K562 (cell line): Measurements from ENCODE around the gene SLC7A6. TPM values are rescaled to one million over a fixed set of nuclear protein-coding genes. Genes with fewer than 3 reads are reported as not detected.

Source experiments
- ATAC-seq: fragments of 200-7000 bp; cut with Tn5 transposase; 3 replicates; pipeline ENCODE4 v1.9.1; 2020; ENCODE audit warnings: moderate library complexity
- BruUV-seq: library from RNA; stranded (reverse); fragments of 400-500 nt; replicated peaks from 2 replicates; lab custom pipeline; 2021; lab: Mats Ljungman, UMichigan
- CTCF ChIA-PET: fragments of 300-600 bp; formaldehyde crosslinking; extraction: SDS; loops from one replicate; lab custom pipeline; 2021; ENCODE audit warnings: low intra/inter-chr PET ratio; lab: Yijun Ruan, JAX
- POLR2A ChIA-PET: fragments of 300-600, 350-650 bp; sonication (Branson Sonifier 250); formaldehyde crosslinking; extraction: SDS; loops from one replicate; lab custom pipeline; 2021; ENCODE audit warnings: antibody characterized with exemption, inconsistent platforms; lab: Yijun Ruan, JAX
- DNase-seq, 4 experiments: peaks; one replicate each; pipeline versions ENCODE4 v3.0.0 to v3.0.0-alpha.2; 2011 to 2018; ENCODE audit warnings: low spot score in 3 of 4, mixed read lengths in 3 of 4; ENCODE audit errors: extremely low read depth in 1 of 4
- FAIRE-seq: peaks from 2 replicates; lab custom pipeline; 2011; peaks lifted over from hg19 to GRCh38; lab: Jason Lieb, UNC
- H2AFZ ChIP-seq: 2 replicates; pipeline ENCODE4 v1.6.0; 2011; ENCODE audit warnings: low read depth, low read length, control low read depth, inconsistent platforms
- H3K27ac ChIP-seq: fragments of 200-600 bp; 3 replicates; pipeline ENCODE4 v1.8.0; 2011; ENCODE audit warnings: low read depth, mild to moderate bottlenecking, control low read depth, inconsistent platforms, low read length, moderate library complexity, mixed read lengths; ENCODE audit errors: extremely low read depth
- H3K27me3 ChIP-seq, 2 experiments: fragments of 300-600 bp in 1 of 2; 2 replicates in 1 of 2; 3 replicates in 1 of 2; pipeline versions ENCODE4 v1.6.0 to v1.8.0; 2011; ENCODE audit warnings: inconsistent platforms in 2 of 2, low read length in 2 of 2, mild to moderate bottlenecking in 1 of 2, mixed read lengths in 1 of 2, moderate library complexity in 1 of 2; ENCODE audit not compliant: control insufficient read depth in 2 of 2, insufficient read depth in 2 of 2
- H3K36me3 ChIP-seq: fragments of 300-600 bp; 3 replicates; pipeline ENCODE4 v1.8.0; 2011; ENCODE audit warnings: mild to moderate bottlenecking, low read length, inconsistent platforms; ENCODE audit not compliant: control insufficient read depth, insufficient read depth
- H3K4me1 ChIP-seq, 2 experiments: fragments of 200-600 bp in 1 of 2; replicated peaks in 1 of 2; 2 replicates in 1 of 2; 3 replicates in 1 of 2; pipeline versions ENCODE4 v1.5.1 to v1.8.0; 2011; ENCODE audit warnings: inconsistent platforms in 2 of 2, low read length in 2 of 2, mild to moderate bottlenecking in 1 of 2, mixed read lengths in 1 of 2, moderate library complexity in 1 of 2; ENCODE audit not compliant: control insufficient read depth in 2 of 2, insufficient read depth in 2 of 2
- H3K4me2 ChIP-seq: 2 replicates; pipeline ENCODE4 v1.6.1; 2011; ENCODE audit warnings: low read length, control low read depth, inconsistent platforms, mixed read lengths; ENCODE audit not compliant: insufficient read depth
- H3K4me3 ChIP-seq: fragments of 200-600 bp; sonication (generic), shearing (Covaris generic); 2 replicates; pipeline ENCODE4 v1.5.1; 2016; ENCODE audit warnings: control low read depth, inconsistent platforms
- H3K79me2 ChIP-seq: fragments of 200-600 bp; 3 replicates; pipeline ENCODE4 v1.8.0; 2011; ENCODE audit warnings: low read length, inconsistent platforms; ENCODE audit not compliant: control insufficient read depth, insufficient read depth
- H3K9ac ChIP-seq, 2 experiments: 2 replicates each; pipeline versions ENCODE4 v1.6.0 to v1.6.1; 2011; ENCODE audit warnings: low read depth in 2 of 2, low read length in 2 of 2, control low read depth in 1 of 2, inconsistent platforms in 1 of 2, mild to moderate bottlenecking in 1 of 2, mixed read lengths in 1 of 2; ENCODE audit not compliant: insufficient read depth in 1 of 2
- H3K9me1 ChIP-seq: one replicate; pipeline ENCODE4 v1.6.0; 2011; ENCODE audit warnings: inconsistent platforms, mild to moderate bottlenecking, low read length, moderate library complexity; ENCODE audit not compliant: control insufficient read depth, insufficient read depth
- H3K9me3 ChIP-seq: replicated peaks from 2 replicates; pipeline ENCODE4 v1.5.1; 2011; ENCODE audit warnings: low read depth, low read length, inconsistent platforms; ENCODE audit not compliant: control insufficient read depth, insufficient read depth
- H4K20me1 ChIP-seq: replicated peaks from 2 replicates; pipeline ENCODE4 v1.6.1; 2011; ENCODE audit warnings: low read length, inconsistent platforms, mixed read lengths; ENCODE audit not compliant: control insufficient read depth, insufficient read depth
- BACH1 ChIP-seq: fragments of 200-800 bp; sonication (Bioruptor generic); IDR thresholded peaks from 2 replicates; pipeline ENCODE4 v1.6.1; 2016; ENCODE audit warnings: missing genetic modification characterization, missing compliant biosample characterization
- BHLHE40 ChIP-seq: IDR thresholded peaks from 2 replicates; pipeline ENCODE4 v1.6.1; 2011; ENCODE audit warnings: low read length, improper control_type of control experiment
- FOS ChIP-seq: IDR thresholded peaks from 3 replicates; pipeline ENCODE4 v1.6.1; 2011; ENCODE audit not compliant: insufficient read length; ENCODE audit errors: extremely low read depth
- MED1 ChIP-seq: sonication (generic); formaldehyde crosslinking; IDR thresholded peaks from 2 replicates; pipeline ENCODE4 v1.8.1; 2023; ENCODE audit warnings: missing genetic modification reagents, borderline replicate concordance
- PHB ChIP-seq: fragments of 250-450 bp; sonication (Bioruptor Pico); IDR thresholded peaks from 2 replicates; pipeline ENCODE4 v1.5.0; 2021
- SNIP1 ChIP-seq: fragments of 450-650 bp; IDR thresholded peaks from 2 replicates; pipeline ENCODE4 v1.7.1; 2017; ENCODE audit warnings: low read depth, mild to moderate bottlenecking
- ZNF121 ChIP-seq: sonication (generic); formaldehyde crosslinking; conservative IDR thresholded peaks from 2 replicates; pipeline ENCODE4 v1.8.0; 2022; ENCODE audit warnings: missing genetic modification reagents
- WGBS: fragments of 100-300 bp; shearing (Covaris generic); methylation state at CpG from one replicate; pipeline ENCODE4 v1.1.6; 2016; ENCODE audit warnings: low coverage, mixed read lengths; ENCODE audit not compliant: insufficient coverage; ENCODE audit errors: missing lambda C conversion rate; 5-methylcytosine and 5-hydroxymethylcytosine counted together
- in situ Hi-C: fragments of 300-500 bp; cut with MboI; formaldehyde crosslinking; loops from 4 replicates; pipeline ENCODE4 v1.15.0; 2018; ENCODE audit warnings: inconsistent platforms, mixed read lengths
- intact Hi-C: fragments of 100-400 bp; cut with micrococcal nuclease; formaldehyde crosslinking; loops from 2 replicates; pipeline ENCODE4 v1.14.2; 2022
- polyA plus RNA-seq, 8 experiments: library from polyadenylated mRNA; depleted of rRNA in 4 of 8; stranded (reverse) in 5 of 8; unstranded in 3 of 8; fragments of >200 nt; fragmentation: Nextera tagmentation in 2 of 8; fragmentation: Illumina TruSeq in 1 of 8; extraction: Ambion mirVana in 2 of 8; extraction: Trizol in 1 of 8; gene quantifications; 2 replicates each; pipeline versions ENCODE4 v1.2.1 to v1.2.3, GENCODE V29; 2011 to 2014; ENCODE audit warnings: inconsistent platforms in 1 of 8, missing spikeins in 1 of 8
- total RNA-seq, 7 experiments: library from RNA; depleted of rRNA in 6 of 7; stranded (reverse); fragments of >200 nt in 6 of 7; fragmentation: Illumina TruSeq in 2 of 7; extraction: Trizol in 2 of 7; gene quantifications; 2 replicates each; pipeline versions ENCODE4 v1.2.1 to v1.2.3, GENCODE V29; 2011 to 2021; ENCODE audit warnings: low replicate concordance in 1 of 7

The SLC7A6 gene
- total and polyA plus RNA-seq, 9 of the 15 experiments (the other 6 are each of a cell fraction or from before 2014, with no cell fraction given) = 12.6 to 60.1 (median 29.8) TPM

DNA sequence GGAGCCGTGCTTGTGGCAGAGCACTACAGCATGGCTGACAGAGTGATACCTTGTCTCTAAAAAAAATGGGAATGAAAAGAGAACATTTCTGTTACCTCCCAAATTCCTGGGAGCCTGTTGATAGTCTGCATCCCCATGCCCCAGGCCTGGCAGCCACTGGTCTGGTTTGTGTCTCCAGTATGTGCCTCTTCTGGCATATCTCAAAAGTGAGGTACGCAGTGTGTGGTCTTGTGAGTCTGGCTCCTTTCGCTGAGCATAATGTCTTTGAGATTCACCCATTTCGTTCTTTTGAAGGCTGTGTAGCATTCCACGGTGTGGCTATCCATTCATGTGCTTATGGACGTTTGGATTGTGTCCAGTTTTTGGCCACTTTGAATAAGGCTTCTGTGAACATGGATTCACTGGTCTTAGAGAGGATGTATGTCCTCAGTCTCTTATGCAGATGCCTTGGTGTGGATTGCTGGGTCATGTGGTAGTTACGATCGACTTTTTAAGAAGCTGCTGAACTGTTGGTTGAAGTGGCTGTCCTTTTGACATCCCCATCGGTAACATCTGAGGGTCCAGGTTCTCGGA lies 85.6 kb downstream of the SLC7A6 start:
- H3K9me3 ChIP-seq = no peaks in the 10 kb centered on the region
- DNase-seq (no peak), ATAC-seq (no peak), FAIRE-seq (no peak)
- no peaks in the 10 kb centered on the region for H3K4me1 ChIP-seq
- 85% methylated on average over 10 of the region's 10 CpGs for WGBS
- no peak overlapping the region for H3K27ac ChIP-seq
- H2AFZ ChIP-seq = no peak overlapping the region
- POLR2A ChIA-PET = no interaction called here
- CTCF ChIA-PET = no interaction called here
- intact Hi-C loops = no loop called here
- no peaks in the 10 kb centered on the region for H4K20me1 ChIP-seq
- no peaks in the 10 kb centered on the region for H3K9me1 ChIP-seq
- H3K27me3 ChIP-seq = no peaks in the 10 kb centered on the region
- H3K4me3 ChIP-seq = no peak overlapping the region
- H3K4me2 ChIP-seq = no peak overlapping the region
- H3K9ac ChIP-seq = no peak overlapping the region; a peak in 1 of 4 replicates
- BruUV-seq = no TSS peak
- peaks cover 98% of the 10 kb centered on the region for H3K36me3 ChIP-seq
- no peaks in the 10 kb centered on the region for H3K79me2 ChIP-seq
- no peak for TF ChIP-seq MED1 (CRISPR knock-in tag)
- no peak for TF ChIP-seq FOS
- no peak for TF ChIP-seq ZNF121 (CRISPR knock-in tag)
- no peak for TF ChIP-seq BHLHE40
- TF ChIP-seq PHB = no peak
- no peak for TF ChIP-seq SNIP1
- TF ChIP-seq BACH1 (tag) = no peak
- in situ Hi-C loops = no loop called here
